A549 treated with AZD9567 at 1 μM for 4 hours (cell line): ENCODE results near the gene RAB42. TPM values are rescaled to one million over a fixed set of nuclear protein-coding genes. Genes with fewer than 3 reads are reported as not detected.

Source experiments
- total RNA-seq: library from RNA; stranded (reverse); fragments of 200-300 nt; extraction: Qiagen RNA extraction; gene quantifications from 5 replicates; pipeline ENCODE4 v1.2.3, GENCODE V29; 2022; ENCODE audit not compliant: insufficient read depth

Gene RAB42
- total RNA-seq = 2.0 to 3.1 TPM (median 2.5 TPM) in 4 of 5 replicates, not detected in the other

DNA sequence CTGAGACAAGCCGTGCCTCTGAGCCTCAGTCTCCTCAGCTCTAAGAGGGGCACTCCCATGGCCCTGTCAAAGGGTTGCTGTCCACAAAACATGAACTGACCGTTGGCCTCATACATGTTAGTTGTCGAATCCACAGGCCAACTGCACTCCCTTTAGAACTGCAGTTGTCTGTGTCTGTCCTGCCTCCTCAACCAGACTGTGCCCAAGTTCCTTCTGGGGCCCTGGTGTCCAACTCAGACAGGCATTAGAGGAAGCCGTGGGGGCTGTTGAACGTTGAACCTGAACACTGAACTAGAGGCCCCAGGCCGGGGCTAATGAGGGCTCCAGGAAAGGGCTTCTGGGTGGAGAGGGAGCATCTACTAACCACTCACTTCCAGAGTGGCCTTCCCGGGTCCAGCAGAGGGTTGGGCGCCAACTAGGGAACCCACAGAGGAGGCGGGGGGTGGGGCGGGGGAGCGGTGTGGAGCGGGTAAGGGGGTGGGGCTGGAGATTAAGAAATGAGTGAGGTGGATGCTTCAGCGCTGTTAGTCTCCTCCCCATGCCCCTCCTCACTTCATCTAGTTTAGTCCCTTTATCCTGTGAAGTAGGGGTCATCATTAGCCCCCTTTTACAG, at the start of gene RAB42:
Gene RAB42 (plus strand): TSS at position 558 of the 613 bp plus-strand sequence. CDS start 247 bp downstream, outside the sequence.

DNA sequence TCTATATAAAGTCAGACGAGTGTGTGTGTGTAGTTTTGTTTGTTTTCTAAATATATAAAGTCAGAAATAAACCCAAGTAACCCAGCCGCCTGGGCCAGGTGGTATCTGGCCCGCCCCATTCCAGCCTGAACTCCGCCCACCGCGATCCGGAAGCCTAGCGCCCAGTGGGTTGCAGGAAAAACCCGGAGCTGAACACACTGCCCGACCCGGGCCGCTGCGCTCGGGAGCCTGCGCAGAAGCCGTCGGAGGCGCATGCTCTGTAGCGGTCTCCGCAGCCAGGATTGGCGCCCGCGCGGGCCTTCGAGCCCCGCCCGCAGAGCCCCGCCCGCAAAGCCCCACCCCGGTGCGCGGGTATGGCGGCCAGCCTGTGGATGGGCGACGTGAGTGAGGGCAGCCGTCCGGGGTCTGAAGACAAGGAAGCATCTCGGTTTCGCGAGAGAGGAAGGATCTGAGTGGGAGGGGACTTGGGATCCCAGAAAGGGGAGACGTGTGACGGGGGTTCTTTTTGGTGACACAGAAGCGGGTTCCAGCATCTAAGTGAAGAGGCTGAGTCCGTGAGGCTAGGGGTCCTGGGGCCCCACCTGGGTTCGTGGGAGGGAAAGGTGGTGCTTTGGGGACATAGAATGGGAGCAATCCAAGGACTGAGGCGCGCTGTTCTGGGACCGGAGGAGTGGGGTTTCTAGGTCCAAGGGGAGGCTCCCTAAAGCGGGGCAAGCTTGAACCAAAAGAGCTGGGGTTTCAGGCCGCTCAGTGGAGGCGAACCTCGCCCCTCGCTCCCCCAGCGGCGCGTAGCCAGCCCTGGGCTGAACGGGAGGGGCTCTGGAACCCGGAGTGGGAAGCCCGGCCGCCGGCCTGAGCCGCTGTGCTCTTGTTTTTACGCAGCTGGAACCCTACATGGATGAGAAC, 39.1 kb upstream of the RAB42 start, which contains the start of gene TRNAU1AP:
Gene TRNAU1AP (plus strand): TSS at position 328 of the 906 bp plus-strand sequence. CDS start 26 bp downstream, at position 354.

DNA sequence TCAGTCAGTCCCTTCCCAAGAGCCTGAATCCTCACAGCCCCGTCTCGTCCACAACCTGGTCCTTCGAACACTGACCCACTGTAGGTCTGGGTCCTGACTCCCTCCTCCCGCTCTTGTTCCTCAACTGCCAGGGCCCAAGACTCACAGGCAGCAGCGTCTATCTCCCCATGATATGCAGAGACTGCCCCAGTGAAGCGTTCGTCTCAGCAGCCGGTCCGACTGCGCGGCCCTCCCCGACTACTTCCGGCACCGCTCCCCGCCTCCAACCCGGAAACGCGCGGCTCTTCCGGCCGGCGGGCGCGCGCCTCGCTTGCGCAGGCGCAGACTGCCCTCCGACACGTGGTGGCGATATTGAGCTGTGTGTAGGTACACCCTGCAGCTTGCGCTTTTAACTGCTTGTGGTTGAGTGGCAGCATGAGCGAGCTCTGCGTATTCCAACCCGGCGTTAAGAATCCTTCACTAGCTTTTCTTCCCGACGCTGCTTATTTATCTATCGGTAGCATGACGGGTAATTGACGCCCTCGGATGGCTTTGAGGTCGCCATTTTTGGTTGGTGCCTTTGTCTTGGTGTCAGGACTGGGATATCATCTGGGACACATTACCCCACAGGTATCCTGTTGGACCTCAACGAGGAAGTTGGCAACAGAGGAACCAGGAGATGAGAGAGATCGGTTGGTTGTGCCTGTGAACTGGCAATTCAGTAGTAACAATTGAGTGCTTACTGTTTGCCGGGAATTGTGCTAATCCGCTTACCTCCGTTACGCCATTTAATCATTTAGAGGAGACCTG, 51.0 kb downstream of the RAB42 start, which contains the start of gene TAF12:
Gene TAF12 (minus strand): TSS at position 221 of the 789 bp plus-strand sequence. CDS start 20,986 bp downstream, outside the sequence.

Other genes starting within 250 kb of the RAB42 start
- 20.3 to 22.0 TPM (median 21.0 TPM) in 5 replicates for gene PHACTR4, start 222.5 kb upstream of the RAB42 start, total RNA-seq
- gene RCC1, start 86.2 kb upstream of the RAB42 start, total RNA-seq = 70.1 to 80.0 TPM (median 78.8 TPM) in 5 replicates
- gene TRNAU1AP, start 39.2 kb upstream of the RAB42 start, total RNA-seq = 11.3 to 29.0 TPM (median 24.9 TPM) in 5 replicates
- 14.6 to 17.0 TPM (median 15.4 TPM) in 5 replicates for gene TAF12, start 50.8 kb downstream of the RAB42 start, total RNA-seq
- not detected in 5 replicates for gene RNU11, start 56.3 kb downstream of the RAB42 start, total RNA-seq
- gene GMEB1, start 76.5 kb downstream of the RAB42 start, total RNA-seq = 5.3 to 7.2 TPM (median 5.4 TPM) in 5 replicates
- gene YTHDF2, start 144.7 kb downstream of the RAB42 start, total RNA-seq = 55.6 to 60.5 TPM (median 56.9 TPM) in 5 replicates
- 0.02 to 0.07 TPM (median 0.04 TPM) in 4 of 5 replicates, not detected in the other for gene OPRD1, start 219.9 kb downstream of the RAB42 start, total RNA-seq